Measurements from ENCODE around the gene NCEH1.
"Not testable (repeated sequence)": the region's sequence is repeated elsewhere in the genome, so short reads cannot be mapped to it uniquely, and the experiment has no call there.

The NCEH1 gene

GRCh38 chr3:172710664-172711453 is at the start of gene NCEH1:
TSS of gene NCEH1 (minus strand) at chr3:172711067. CDS start at chr3:172710984, 83 bp downstream.
- peak; percentile 58 for DNase-seq

GRCh38 chr3:172760416-172760815 is 49.5 kb upstream of the NCEH1 start:
- not testable (repeated sequence) for DNase-seq

- no peak for DNase-seq
Measured at GRCh38 chr3:172753125-172753524, 42.3 kb upstream of the NCEH1 start.

- no peak for DNase-seq
Measured at GRCh38 chr3:172752651-172753050, 41.8 kb upstream of the NCEH1 start.

GRCh38 chr3:172751175-172751704 is 40.4 kb upstream of the NCEH1 start:
- DNase-seq: no peak

GRCh38 chr3:172750368-172751174 is 39.7 kb upstream of the NCEH1 start, which contains the start of gene ECT2:
TSS of gene ECT2 (plus strand) at chr3:172750726. CDS start at chr3:172754531, 3,805 bp downstream.
- DNase-seq: peak; percentile 99

- DNase-seq: no peak
Measured at GRCh38 chr3:172750069-172750367, 39.2 kb upstream of the NCEH1 start.

GRCh38 chr3:172749230-172749965 is 38.5 kb upstream of the NCEH1 start:
- no peak for DNase-seq

- no peak for DNase-seq
Measured at GRCh38 chr3:172746475-172746874, 35.6 kb upstream of the NCEH1 start.

- no peak for DNase-seq
Measured at GRCh38 chr3:172739462-172739861, 28.6 kb upstream of the NCEH1 start.

- DNase-seq: no peak
Measured at GRCh38 chr3:172735014-172735413, 24.1 kb upstream of the NCEH1 start.

GRCh38 chr3:172726380-172726779 is 15.5 kb upstream of the NCEH1 start:
- no peak for DNase-seq

- DNase-seq: not testable (repeated sequence)
Measured at GRCh38 chr3:172722536-172723040, 11.7 kb upstream of the NCEH1 start.

- no peak for DNase-seq
Measured at GRCh38 chr3:172717493-172718088, 6.7 kb upstream of the NCEH1 start.

GRCh38 chr3:172716476-172716875 is 5.6 kb upstream of the NCEH1 start:
- no peak for DNase-seq

GRCh38 chr3:172713316-172713715 is 2.4 kb upstream of the NCEH1 start:
- DNase-seq: no peak

- no peak for DNase-seq
Measured at GRCh38 chr3:172711454-172711795, 558 bp upstream of the NCEH1 start.

GRCh38 chr3:172709774-172710663 is 848 bp downstream of the NCEH1 start:
- no peak for DNase-seq

GRCh38 chr3:172708921-172709773 is 1.7 kb downstream of the NCEH1 start:
- DNase-seq: no peak

GRCh38 chr3:172707967-172708366 is 2.9 kb downstream of the NCEH1 start:
- no peak for DNase-seq

- no peak for DNase-seq
Measured at GRCh38 chr3:172707030-172707429, 3.8 kb downstream of the NCEH1 start.

All from NCI-H2171 (cell line).